ENCODE results near the gene KRT73. TPM values are rescaled to one million over a fixed set of nuclear protein-coding genes. Genes with fewer than 3 reads are reported as not detected.

Gene KRT73
- total RNA-seq, 1 donor from 2014 or later, result not detected

- no peak for TF ChIP-seq CTCF (conservative IDR thresholded peaks at IDR 0.05; ENCODE audit: low read depth, low read length)
Measured at GRCh38 chr12:52558781-52559445, 59.4 kb downstream of the KRT73 start.

More at GRCh38 chr12:52558781-52559445, 59.4 kb downstream of the KRT73 start:
- no peak for DNase-seq (ENCODE audit: low read depth)
- no peak overlapping the region for H3K4me3 ChIP-seq (ENCODE audit: low read depth, low read length)

Other genes with a start within 250 kb of the KRT73 start
- gene KRT84, start 232.9 kb downstream of the KRT73 start, total RNA-seq, result not detected in 2 replicates
- gene KRT82, start 212.2 kb downstream of the KRT73 start, total RNA-seq, result not detected in 2 replicates
- gene KRT75, start 184.2 kb downstream of the KRT73 start, total RNA-seq, result not detected in 2 replicates
- not detected in 2 replicates for gene KRT6B, start 166.4 kb downstream of the KRT73 start, total RNA-seq
- not detected in 2 replicates for gene KRT6C, start 144.8 kb downstream of the KRT73 start, total RNA-seq
- gene KRT6A, start 125.3 kb downstream of the KRT73 start, total RNA-seq, result 0.29 TPM in 1 of 2 replicates, not detected in the other
- gene KRT5, start 98.2 kb downstream of the KRT73 start, total RNA-seq, result not detected in 2 replicates
- gene KRT71, start 65.4 kb downstream of the KRT73 start, total RNA-seq, result not detected in 2 replicates
- not detected in 2 replicates for gene KRT74, start 44.7 kb downstream of the KRT73 start, total RNA-seq
- not detected in 2 replicates for gene KRT72, start 17.1 kb downstream of the KRT73 start, total RNA-seq
- not detected in 2 replicates for gene KRT2, start 33.7 kb upstream of the KRT73 start, total RNA-seq
- gene KRT1, start 61.8 kb upstream of the KRT73 start, total RNA-seq, result not detected in 2 replicates
- not detected in 2 replicates for gene KRT77, start 85.0 kb upstream of the KRT73 start, total RNA-seq
- not detected in 2 replicates for gene KRT76, start 158.8 kb upstream of the KRT73 start, total RNA-seq
- 0.06 TPM in 1 of 2 replicates, not detected in the other for gene KRT3, start 177.6 kb upstream of the KRT73 start, total RNA-seq
- not detected in 2 replicates for gene KRT4, start 195.6 kb upstream of the KRT73 start, total RNA-seq
- gene KRT79, start 215.8 kb upstream of the KRT73 start, total RNA-seq, result 0.07 TPM in 1 of 2 replicates, not detected in the other
- gene KRT78, start 230.4 kb upstream of the KRT73 start, total RNA-seq, result not detected in 2 replicates

All from epithelial cell of proximal tubule (primary cell).